ENCODE results near the gene RPL13A.

RPL13A gene

GRCh38 chr19:49481020-49481683 is 6.3 kb upstream of the RPL13A start:
- DNase-seq (ENCODE audit: low read depth in 2 of 2) = no peak

- DNase-seq (ENCODE audit: low read depth in 2 of 2) = no peak
Measured at GRCh38 chr19:49486232-49486631, 1.2 kb upstream of the RPL13A start.

GRCh38 chr19:49486710-49487276 is 615 bp upstream of the RPL13A start:
- no peak for DNase-seq (ENCODE audit: low read depth in 2 of 2)

GRCh38 chr19:49488046-49488862 is 846 bp downstream of the RPL13A start:
- DNase-seq (ENCODE audit: low read depth in 2 of 2) = no peak

GRCh38 chr19:49488863-49489537 is 1.6 kb downstream of the RPL13A start:
- DNase-seq (ENCODE audit: low read depth in 2 of 2) = no peak

GRCh38 chr19:49489601-49490167 is 2.3 kb downstream of the RPL13A start:
- no peak for DNase-seq (ENCODE audit: low read depth in 2 of 2)

- no peak for DNase-seq (ENCODE audit: low read depth in 2 of 2)
Measured at GRCh38 chr19:49490287-49491029, 3.0 kb downstream of the RPL13A start.

GRCh38 chr19:49491030-49491803 is 3.8 kb downstream of the RPL13A start:
- no peak for DNase-seq (ENCODE audit: low read depth in 2 of 2)

- DNase-seq (ENCODE audit: low read depth in 2 of 2) = no peak
Measured at GRCh38 chr19:49491804-49492572, 4.6 kb downstream of the RPL13A start.

- no peak for DNase-seq (ENCODE audit: low read depth in 2 of 2)
Measured at GRCh38 chr19:49492573-49493405, 5.4 kb downstream of the RPL13A start.

GRCh38 chr19:49496574-49497008 is 9.2 kb downstream of the RPL13A start:
- DNase-seq (ENCODE audit: low read depth in 2 of 2) = no peak

- DNase-seq (ENCODE audit: low read depth in 2 of 2) = no peak
Measured at GRCh38 chr19:49497047-49497788, 9.8 kb downstream of the RPL13A start.

GRCh38 chr19:49497789-49498103 is 10.3 kb downstream of the RPL13A start:
- no peak for DNase-seq (ENCODE audit: low read depth in 2 of 2)

- DNase-seq (ENCODE audit: low read depth in 2 of 2) = no peak
Measured at GRCh38 chr19:49498475-49498874, 11.1 kb downstream of the RPL13A start.

GRCh38 chr19:49499030-49499670 is 11.7 kb downstream of the RPL13A start:
- DNase-seq (ENCODE audit: low read depth in 2 of 2) = no peak

- no peak for DNase-seq (ENCODE audit: low read depth in 2 of 2)
Measured at GRCh38 chr19:49502866-49503581, 15.6 kb downstream of the RPL13A start.

GRCh38 chr19:49503582-49503962 is 16.2 kb downstream of the RPL13A start:
- DNase-seq (ENCODE audit: low read depth in 2 of 2) = no peak
